ENCODE measurements around the gene PTAFR. TPM values are rescaled to one million over a fixed set of nuclear protein-coding genes. Genes with fewer than 3 reads are reported as not detected.

Gene PTAFR
- total RNA-seq, 2 experiments from 2014 or later = 0.15 to 0.19 TPM

- no peak for DNase-seq
- ChIA-PET CTCF (interaction anchor here (1.5 kb wide), 1 partner anchor 16 kb away, joined by 5 read pairs; no protein-coding TSS in a partner anchor), POLR2A (no interaction called here)
- Mint-ChIP-seq H3K9me3 (no peaks in the 10 kb centered on the region), H3K4me1 (ENCODE audit: low read depth) (no peaks in the 10 kb centered on the region), H3K27ac (no peak overlapping the region), H3K4me3 (no peak overlapping the region), H3K27me3 (no peaks in the 10 kb centered on the region), H3K36me3 (no peaks in the 10 kb centered on the region)
- intact Hi-C loops (cut with micrococcal nuclease) = no loop called here
Measured at GRCh38 chr1:28108001-28108400, 68.5 kb downstream of the PTAFR start.

GRCh38 chr1:28104866-28105467 is 71.5 kb downstream of the PTAFR start:
- no peak overlapping the region for H3K27ac Mint-ChIP-seq
- H3K4me3 Mint-ChIP-seq = no peak overlapping the region
- no peaks in the 10 kb centered on the region for H3K4me1 Mint-ChIP-seq (ENCODE audit: low read depth)
- CTCF ChIA-PET = interaction anchor here (1.2 kb wide), 1 partner anchor 14 kb away, joined by 5 read pairs; no protein-coding TSS in a partner anchor
- H3K9me3 Mint-ChIP-seq = no peaks in the 10 kb centered on the region
- no peaks in the 10 kb centered on the region for H3K36me3 Mint-ChIP-seq
- intact Hi-C loops (cut with micrococcal nuclease) = no loop called here
- POLR2A ChIA-PET = no interaction called here
- peaks cover 2% of the 10 kb centered on the region for H3K27me3 Mint-ChIP-seq
- DNase-seq = no peak

GRCh38 chr1:28102189-28102588 is 74.3 kb downstream of the PTAFR start:
- Mint-ChIP-seq H3K9me3 (no peaks in the 10 kb centered on the region), H3K4me1 (ENCODE audit: low read depth) (no peaks in the 10 kb centered on the region), H3K4me3 (no peak overlapping the region), H3K27me3 (peaks cover 4% of the 10 kb centered on the region), H3K36me3 (no peaks in the 10 kb centered on the region), H3K27ac (no peak overlapping the region)
- intact Hi-C loops (cut with micrococcal nuclease) = no loop called here
- POLR2A ChIA-PET = no interaction called here
- DNase-seq = no peak
- CTCF ChIA-PET = interaction anchor here (1.3 to 1.9 kb wide), 2 partner anchors 10 to 11 kb away, joined by 3 to 9 read pairs; no protein-coding TSS in a partner anchor

- ChIA-PET CTCF (no interaction called here), POLR2A (no interaction called here)
- H3K9me3 Mint-ChIP-seq = no peaks in the 10 kb centered on the region
- no peak overlapping the region for H3K27ac Mint-ChIP-seq
- no peaks in the 10 kb centered on the region for H3K36me3 Mint-ChIP-seq
- peaks cover 6% of the 10 kb centered on the region for H3K27me3 Mint-ChIP-seq
- intact Hi-C loops (cut with micrococcal nuclease) = no loop called here
- H3K4me1 Mint-ChIP-seq (ENCODE audit: low read depth) = peaks cover 3% of the 10 kb centered on the region
- no peak overlapping the region for H3K4me3 Mint-ChIP-seq
- DNase-seq = no peak
Measured at GRCh38 chr1:28099050-28099769, 77.3 kb downstream of the PTAFR start.

Other genes starting within 250 kb of the PTAFR start
- under 1 TPM; 0.36 to 0.46 TPM for gene SMPDL3B, start 241.7 kb downstream of the PTAFR start, total RNA-seq
- gene XKR8, start 216.7 kb downstream of the PTAFR start, total RNA-seq = 1 to 10 TPM; 7.1 to 8.9 TPM
- gene EYA3, start 88.1 kb downstream of the PTAFR start, total RNA-seq = 10 to 100 TPM; 26.4 to 27.4 TPM
- gene DNAJC8, start 56.3 kb upstream of the PTAFR start, total RNA-seq = 100 to 1,000 TPM in 1 of 2 experiments, 10 to 100 TPM in 1; 99.0 to 102 TPM
- 100 to 1,000 TPM; 174 to 181 TPM for gene ATP5IF1, start 59.4 kb upstream of the PTAFR start, total RNA-seq
- gene SESN2, start 82.8 kb upstream of the PTAFR start, total RNA-seq = 10 to 100 TPM; 23.4 to 24.1 TPM
- 10 to 100 TPM; 19.8 to 20.0 TPM for gene MED18, start 152.3 kb upstream of the PTAFR start, total RNA-seq
- gene PHACTR4, start 193.1 kb upstream of the PTAFR start, total RNA-seq = 10 to 100 TPM; 19.5 to 21.5 TPM

Data from activated CD4-positive, alpha-beta memory T cell treated with anti-CD3 and anti-CD28 coated beads for 36 hours (primary cell).